H1 (cell line): Measurements from ENCODE around the gene ZC3H18. TPM values are rescaled to one million over a fixed set of nuclear protein-coding genes. Genes with fewer than 3 reads are reported as not detected.

Experiments
- POLR2AphosphoS5 ChIP-seq: IDR thresholded peaks from 2 replicates; pipeline ENCODE4 v1.6.1; 2011; ENCODE audit warnings: low read depth, low read length
- polyA plus RNA-seq, 7 experiments: library from polyadenylated mRNA; depleted of rRNA in 3 of 7; stranded (reverse) in 5 of 7; unstranded in 2 of 7; fragments of >200 nt in 5 of 7; fragments of 200-250 nt in 2 of 7; gene quantifications; 1 replicate in 5 of 7; 2 replicates in 1 of 7; 4 replicates in 1 of 7; pipeline versions ENCODE4 v1.2.1 to v1.2.3, GENCODE V29; 2011 to 2013; ENCODE audit warnings: missing spikeins in 2 of 7, mixed read lengths in 2 of 7
- total RNA-seq: library from RNA; stranded (reverse); fragmentation: NEBNext Ultra II Directional; extraction: Animal tissue kit (Norgen Biotek cat#: 25700); gene quantifications from 2 replicates; pipeline ENCODE4 v1.2.1, GENCODE V29; 2021

Gene ZC3H18
- total and polyA plus RNA-seq, 2 of the 8 experiments (the other 6 are each of a cell fraction or from before 2014, with no cell fraction given), result 12.1 to 73.2 TPM

GRCh38 chr16:88533381-88533917 lies 36.8 kb upstream of the ZC3H18 start (continued):
- 0 out of 2 replicates have a peak, but pooled peaks have one; percentile 11 for TF ChIP-seq POLR2AphosphoS5
